Testis (tissue), 3 donors: ENCODE measurements around the gene SND1. TPM values are rescaled to one million over a fixed set of nuclear protein-coding genes. Genes with fewer than 3 reads are reported as not detected.

ENCODE experiments used
- DNase-seq: peaks from one replicate; pipeline ENCODE4 v3.0.0-alpha.2; 2019
- H3K27ac ChIP-seq, 2 donors: fragments of 200-600 bp; sonication (generic); one replicate each; pipeline ENCODE4 v1.5.1; 2019
- H3K27me3 ChIP-seq: fragments of 200-600 bp; sonication (generic); one replicate; pipeline ENCODE4 v1.5.1; 2019
- H3K36me3 ChIP-seq: fragments of 200-600 bp; sonication (generic); one replicate; pipeline ENCODE4 v1.5.1; 2017; ENCODE audit warnings: low read depth; ENCODE audit errors: missing control alignments
- H3K4me1 ChIP-seq: fragments of 200-600 bp; sonication (generic); one replicate; pipeline ENCODE4 v1.5.1; 2019
- H3K4me3 ChIP-seq, 2 donors: fragments of 200-600 bp; sonication (generic); one replicate each; pipeline ENCODE4 v1.5.1; 2017 to 2019
- H3K9me3 ChIP-seq: fragments of 200-600 bp; sonication (generic); one replicate; pipeline ENCODE4 v1.5.1; 2017
- CTCF ChIP-seq, 3 experiments: fragments of 450-650 bp in 2 of 3; fragments of 200-600 bp in 1 of 3; sonication (generic) in 1 of 3; IDR thresholded peaks; one replicate each; pipeline ENCODE4 v1.5.1; 2016 to 2019; ENCODE audit warnings: antibody characterized with exemption in 3 of 3, mild to moderate bottlenecking in 2 of 3, moderate library complexity in 1 of 3
- POLR2A ChIP-seq: fragments of 450-650 bp; IDR thresholded peaks from one replicate; pipeline ENCODE4 v1.6.1; 2017; ENCODE audit warnings: antibody characterized with exemption, mild to moderate bottlenecking, moderate library complexity
- WGBS, 2 donors: methylation state at CpG; one replicate each; pipeline ENCODE4 v1.1.5; 2018; 5-methylcytosine and 5-hydroxymethylcytosine counted together
- intact Hi-C: fragments of 100-400 bp; cut with DNase I; formaldehyde crosslinking; loops from one replicate; pipeline ENCODE4 v1.15.1; 2023; ENCODE audit warnings: low total_unique reads
- polyA plus RNA-seq: library from polyadenylated mRNA; stranded (reverse); fragments of 350-450 nt; fragmentation: Illumina TruSeq; extraction: RNeasy Lipid Tissue Mini Kit (QIAGEN cat#74804); gene quantifications from one replicate; pipeline ENCODE4 v1.2.3, GENCODE V29; 2014; ENCODE audit warnings: low read depth, low replicate concordance; ENCODE audit not compliant: insufficient read depth
- total RNA-seq, 2 donors: library from RNA; depleted of rRNA; stranded (reverse); fragments of >200 nt; gene quantifications; one replicate each; pipeline ENCODE4 v1.2.3, GENCODE V29; 2016

Gene SND1
- total and polyA plus RNA-seq, 3 donors from 2014 or later, result 132 to 207 (median 179) TPM

- no peak overlapping the region for H3K4me3 ChIP-seq
- H3K4me1 ChIP-seq, result no peaks in the 10 kb centered on the region
- TF ChIP-seq POLR2A (no peak), CTCF (IDR thresholded peaks at IDR 0.05) (no peak)
- no peaks in the 10 kb centered on the region for H3K27me3 ChIP-seq
- no peak overlapping the region for H3K27ac ChIP-seq
- H3K36me3 ChIP-seq, result no peaks in the 10 kb centered on the region
- whole genome bisulfite sequencing, 2 donors, result 72 to 83% methylated on average over 7 of the region's 7 CpGs
- intact Hi-C loops, result no loop called here
- no peaks in the 10 kb centered on the region for H3K9me3 ChIP-seq
- no peak for DNase-seq
These were observed 407.4 kb downstream of the SND1 start for GRCh38 chr7:128059143-128059988.

- no peaks in the 10 kb centered on the region for H3K36me3 ChIP-seq
- no peak overlapping the region for H3K27ac ChIP-seq
- no peaks in the 10 kb centered on the region for H3K4me1 ChIP-seq
- no peak for DNase-seq
- no peaks in the 10 kb centered on the region for H3K27me3 ChIP-seq
- WGBS, 2 donors, result 82 to 83% methylated on average over 3 of the region's 3 CpGs
- intact Hi-C loops, result no loop called here
- no peaks in the 10 kb centered on the region for H3K9me3 ChIP-seq
- TF ChIP-seq CTCF (IDR thresholded peaks at IDR 0.05), result no peak
- H3K4me3 ChIP-seq, result no peak overlapping the region
These were observed 408.0 kb downstream of the SND1 start for GRCh38 chr7:128060018-128060417.

- no peak for DNase-seq
- Histone ChIP-seq H3K27ac (no peak overlapping the region), H3K4me3 (no peak overlapping the region), H3K9me3 (no peaks in the 10 kb centered on the region), H3K4me1 (no peaks in the 10 kb centered on the region), H3K27me3 (no peaks in the 10 kb centered on the region), H3K36me3 (no peaks in the 10 kb centered on the region)
- no peak for TF ChIP-seq POLR2A
- no peak for TF ChIP-seq CTCF (IDR thresholded peaks at IDR 0.05)
- 73 to 80% methylated on average over 8 of the region's 8 CpGs for WGBS, 2 donors
- intact Hi-C loops, result no loop called here
These were observed 411.1 kb downstream of the SND1 start for GRCh38 chr7:128063088-128063487.

GRCh38 chr7:128065872-128066271 lies 413.9 kb downstream of the SND1 start:
- no peaks in the 10 kb centered on the region for H3K9me3 ChIP-seq
- DNase-seq, result no peak
- no peak overlapping the region for H3K27ac ChIP-seq
- TF ChIP-seq POLR2A (no peak), CTCF (IDR thresholded peaks at IDR 0.05) (no peak)
- no peaks in the 10 kb centered on the region for H3K4me1 ChIP-seq
- WGBS, 2 donors, result 93 to 97% methylated on average over 5 to 7 of the region's 7 CpGs
- no peaks in the 10 kb centered on the region for H3K27me3 ChIP-seq
- intact Hi-C loops, result no loop called here
- no peak overlapping the region for H3K4me3 ChIP-seq
- H3K36me3 ChIP-seq, result no peaks in the 10 kb centered on the region

- TF ChIP-seq POLR2A (no peak), CTCF (IDR thresholded peaks at IDR 0.05) (no peak)
- H3K9me3 ChIP-seq, result no peaks in the 10 kb centered on the region
- no peak overlapping the region for H3K27ac ChIP-seq
- H3K36me3 ChIP-seq, result no peaks in the 10 kb centered on the region
- intact Hi-C loops, result no loop called here
- WGBS, 2 donors, result 91 to 96% methylated on average over 10 of the region's 10 CpGs
- no peak overlapping the region for H3K4me3 ChIP-seq
- no peaks in the 10 kb centered on the region for H3K27me3 ChIP-seq
- H3K4me1 ChIP-seq, result no peaks in the 10 kb centered on the region
- no peak for DNase-seq
These were observed 414.4 kb downstream of the SND1 start for GRCh38 chr7:128066395-128066794.
